HG03520 (cell line): Measurements from ENCODE around the gene FCN1.
"Not testable (repeated sequence)": the region's sequence is repeated elsewhere in the genome, so short reads cannot be mapped to it uniquely, and the experiment has no call there.

Experiments
- ATAC-seq: cut with Tn5 transposase; IDR thresholded peaks from one replicate; pipeline ENCODE4 v1.9.1; 2021; ENCODE audit warnings: mild to moderate bottlenecking, moderate library complexity; ENCODE audit not compliant: unreplicated experiment

FCN1 gene

GRCh38 chr9:134917431-134918373 is at the start of gene FCN1:
Gene FCN1 (minus strand): TSS chr9:134917912. CDS start chr9:134917871, 41 bp downstream.
- no peak for ATAC-seq

GRCh38 chr9:134966697-134967546 is 49.2 kb upstream of the FCN1 start:
- ATAC-seq: no peak

- ATAC-seq: no peak
These were observed 48.6 kb upstream of the FCN1 start for GRCh38 chr9:134966270-134966669.

- ATAC-seq: no peak
These were observed 48.1 kb upstream of the FCN1 start for GRCh38 chr9:134965851-134966250.

- no peak for ATAC-seq
These were observed 47.7 kb upstream of the FCN1 start for GRCh38 chr9:134965411-134965810.

GRCh38 chr9:134964271-134965055 is 46.8 kb upstream of the FCN1 start:
- no peak for ATAC-seq

- no peak for ATAC-seq
These were observed 45.8 kb upstream of the FCN1 start for GRCh38 chr9:134963546-134963945.

GRCh38 chr9:134962973-134963364 is 45.3 kb upstream of the FCN1 start:
- no peak for ATAC-seq

- no peak for ATAC-seq
These were observed 44.6 kb upstream of the FCN1 start for GRCh38 chr9:134962065-134962972.

- no peak for ATAC-seq
These were observed 43.8 kb upstream of the FCN1 start for GRCh38 chr9:134961331-134962064.

- ATAC-seq: no peak
These were observed 43.0 kb upstream of the FCN1 start for GRCh38 chr9:134960701-134961181.

GRCh38 chr9:134959971-134960310 is 42.2 kb upstream of the FCN1 start:
- ATAC-seq: no peak

- ATAC-seq: no peak
These were observed 41.6 kb upstream of the FCN1 start for GRCh38 chr9:134959126-134959970.

- no peak for ATAC-seq
These were observed 40.2 kb upstream of the FCN1 start for GRCh38 chr9:134957945-134958227.

- no peak for ATAC-seq
These were observed 39.6 kb upstream of the FCN1 start for GRCh38 chr9:134957165-134957944.

- not testable (repeated sequence) for ATAC-seq
These were observed 38.7 kb upstream of the FCN1 start for GRCh38 chr9:134956387-134956786.

GRCh38 chr9:134955801-134956200 is 38.1 kb upstream of the FCN1 start:
- no peak for ATAC-seq

GRCh38 chr9:134955156-134955555 is 37.4 kb upstream of the FCN1 start:
- ATAC-seq: no peak
